Subcutaneous abdominal adipose tissue (tissue), 5 donors: ENCODE results near the gene GRIK4.
"Not testable (repeated sequence)": the region's sequence is repeated elsewhere in the genome, so short reads cannot be mapped to it uniquely, and the experiment has no call there.

ENCODE experiments used
- H3K27ac ChIP-seq: one replicate; pipeline ENCODE4 v1.7.0; 2013; ENCODE audit warnings: low read depth, mild to moderate bottlenecking, inconsistent platforms, low read length, moderate library complexity
- H3K27me3 ChIP-seq, 5 donors: one replicate each; pipeline ENCODE4 v1.7.0; 2013; ENCODE audit warnings: low read length in 5 of 5, inconsistent platforms in 1 of 5; ENCODE audit not compliant: control insufficient read depth in 5 of 5, insufficient read depth in 4 of 5
- H3K36me3 ChIP-seq, 5 donors: one replicate each; pipeline ENCODE4 v1.7.0; 2013; ENCODE audit warnings: low read length in 5 of 5; ENCODE audit not compliant: control insufficient read depth in 5 of 5, insufficient read depth in 5 of 5
- H3K4me1 ChIP-seq, 5 donors: one replicate each; pipeline ENCODE4 v1.7.0; 2013; ENCODE audit warnings: low read length in 5 of 5, mild to moderate bottlenecking in 3 of 5, moderate library complexity in 1 of 5; ENCODE audit not compliant: control insufficient read depth in 5 of 5, insufficient read depth in 5 of 5
- H3K4me3 ChIP-seq, 5 donors: one replicate each; pipeline ENCODE4 v1.7.0; 2013; ENCODE audit warnings: low read length in 5 of 5, low read depth in 1 of 5
- H3K9ac ChIP-seq, 5 donors: one replicate each; pipeline ENCODE4 v1.7.0; 2013; ENCODE audit warnings: low read length in 5 of 5, mild to moderate bottlenecking in 4 of 5, moderate library complexity in 3 of 5
- H3K9me3 ChIP-seq, 5 donors: one replicate each; pipeline ENCODE4 v1.7.0; 2013; ENCODE audit warnings: low read length in 5 of 5; ENCODE audit not compliant: control insufficient read depth in 5 of 5
- donor health status: healthy.
- donor health status: healthy.
- donor health status: healthy.
- donor health status: healthy.
- donor health status: healthy.

Gene GRIK4

GRCh38 chr11:120581313-120581712 is 69.8 kb downstream of the GRIK4 start:
- H3K9me3 ChIP-seq, result peaks cover 0 to 6% (median 2%) of the 10 kb centered on the region in 5 donors
- H3K36me3 ChIP-seq, result no peaks in the 10 kb centered on the region
- no peak overlapping the region for H3K4me3 ChIP-seq
- H3K27ac ChIP-seq, result no peak overlapping the region
- H3K9ac ChIP-seq, result no peak overlapping the region
- no peaks in the 10 kb centered on the region for H3K4me1 ChIP-seq
- H3K27me3 ChIP-seq, result peaks cover 4 to 29% (median 8%) of the 10 kb centered on the region in 5 donors

- not testable (repeated sequence) for H3K36me3 ChIP-seq, H3K4me1 ChIP-seq, H3K9me3 ChIP-seq, H3K4me3 ChIP-seq, H3K9ac ChIP-seq, H3K27ac ChIP-seq
- peaks cover 4 to 29% (median 13%) of the 10 kb centered on the region in 5 donors for H3K27me3 ChIP-seq
These were observed 71.0 kb downstream of the GRIK4 start for GRCh38 chr11:120582535-120582934.

GRCh38 chr11:120586072-120586471 is 74.5 kb downstream of the GRIK4 start:
- Histone ChIP-seq H3K36me3 (no peaks in the 10 kb centered on the region), H3K4me3 (no peak overlapping the region), H3K9ac (no peak overlapping the region), H3K9me3 (peaks cover 0 to 6% (median 2%) of the 10 kb centered on the region in 5 donors), H3K27ac (no peak overlapping the region), H3K4me1 (no peaks in the 10 kb centered on the region), H3K27me3 (peaks cover 0 to 15% (median 9%) of the 10 kb centered on the region in 5 donors)

- Histone ChIP-seq H3K4me1 (no peaks in the 10 kb centered on the region), H3K36me3 (no peaks in the 10 kb centered on the region), H3K27ac (no peak overlapping the region), H3K27me3 (peaks cover 0 to 17% (median 10%) of the 10 kb centered on the region in 5 donors), H3K9ac (no peak overlapping the region), H3K4me3 (no peak overlapping the region), H3K9me3 (peaks cover 0 to 6% (median 2%) of the 10 kb centered on the region in 5 donors)
These were observed 75.2 kb downstream of the GRIK4 start for GRCh38 chr11:120586728-120587127.

GRCh38 chr11:120587299-120587698 is 75.8 kb downstream of the GRIK4 start:
- Histone ChIP-seq H3K9me3 (peaks cover 0 to 6% (median 2%) of the 10 kb centered on the region in 5 donors), H3K4me3 (no peak overlapping the region), H3K36me3 (no peaks in the 10 kb centered on the region), H3K27ac (no peak overlapping the region), H3K27me3 (peaks cover 0 to 17% (median 12%) of the 10 kb centered on the region in 5 donors), H3K9ac (no peak overlapping the region), H3K4me1 (no peaks in the 10 kb centered on the region)

- H3K9ac ChIP-seq, result no peak overlapping the region
- H3K27ac ChIP-seq, result no peak overlapping the region
- H3K9me3 ChIP-seq, result peaks cover 0 to under 1% (median 0%) of the 10 kb centered on the region in 5 donors
- no peak overlapping the region for H3K4me3 ChIP-seq
- H3K4me1 ChIP-seq, result no peaks in the 10 kb centered on the region
- H3K27me3 ChIP-seq, result peaks cover 0 to 17% (median 13%) of the 10 kb centered on the region in 5 donors
- H3K36me3 ChIP-seq, result no peaks in the 10 kb centered on the region
These were observed 77.8 kb downstream of the GRIK4 start for GRCh38 chr11:120589376-120589775.

GRCh38 chr11:120590472-120590871 is 78.9 kb downstream of the GRIK4 start:
- H3K27me3 ChIP-seq, result peaks cover 0 to 17% (median 13%) of the 10 kb centered on the region in 5 donors
- no peak overlapping the region for H3K9ac ChIP-seq
- no peaks in the 10 kb centered on the region for H3K36me3 ChIP-seq
- H3K27ac ChIP-seq, result no peak overlapping the region
- H3K4me1 ChIP-seq, result no peaks in the 10 kb centered on the region
- no peak overlapping the region for H3K4me3 ChIP-seq
- no peaks in the 10 kb centered on the region for H3K9me3 ChIP-seq

GRCh38 chr11:120594746-120595145 is 83.2 kb downstream of the GRIK4 start:
- Histone ChIP-seq H3K4me3 (no peak overlapping the region), H3K27ac (no peak overlapping the region), H3K9me3 (no peaks in the 10 kb centered on the region), H3K27me3 (peaks cover 3 to 14% (median 9%) of the 10 kb centered on the region in 5 donors), H3K9ac (no peak overlapping the region), H3K4me1 (no peaks in the 10 kb centered on the region), H3K36me3 (no peaks in the 10 kb centered on the region)

- Histone ChIP-seq H3K36me3 (no peaks in the 10 kb centered on the region), H3K27me3 (peaks cover 3 to 14% (median 9%) of the 10 kb centered on the region in 5 donors), H3K9ac (no peak overlapping the region), H3K9me3 (no peaks in the 10 kb centered on the region), H3K4me3 (no peak overlapping the region), H3K4me1 (no peaks in the 10 kb centered on the region), H3K27ac (no peak overlapping the region)
These were observed 84.0 kb downstream of the GRIK4 start for GRCh38 chr11:120595557-120595956.

GRCh38 chr11:120597250-120598215 is 86.0 kb downstream of the GRIK4 start:
- no peak overlapping the region for H3K9ac ChIP-seq

More at GRCh38 chr11:120597250-120598215, 86.0 kb downstream of the GRIK4 start:
- peak overlapping the region in 1 of 5 donors; percentile 2 for H3K4me3 ChIP-seq
- H3K27ac ChIP-seq, result no peak overlapping the region
- H3K36me3 ChIP-seq, result no peaks in the 10 kb centered on the region
- peaks cover 3 to 11% (median 7%) of the 10 kb centered on the region in 5 donors for H3K27me3 ChIP-seq
- H3K9me3 ChIP-seq, result no peaks in the 10 kb centered on the region
- H3K4me1 ChIP-seq, result no peaks in the 10 kb centered on the region
